HG03139 (cell line): Measurements from ENCODE around the gene ABAT.
"Not testable (repeated sequence)": the region's sequence is repeated elsewhere in the genome, so short reads cannot be mapped to it uniquely, and the experiment has no call there.

Experiments used
- ATAC-seq: cut with Tn5 transposase; IDR thresholded peaks from one replicate; pipeline ENCODE4 v1.9.1; 2021; ENCODE audit not compliant: unreplicated experiment

Gene ABAT

DNA sequence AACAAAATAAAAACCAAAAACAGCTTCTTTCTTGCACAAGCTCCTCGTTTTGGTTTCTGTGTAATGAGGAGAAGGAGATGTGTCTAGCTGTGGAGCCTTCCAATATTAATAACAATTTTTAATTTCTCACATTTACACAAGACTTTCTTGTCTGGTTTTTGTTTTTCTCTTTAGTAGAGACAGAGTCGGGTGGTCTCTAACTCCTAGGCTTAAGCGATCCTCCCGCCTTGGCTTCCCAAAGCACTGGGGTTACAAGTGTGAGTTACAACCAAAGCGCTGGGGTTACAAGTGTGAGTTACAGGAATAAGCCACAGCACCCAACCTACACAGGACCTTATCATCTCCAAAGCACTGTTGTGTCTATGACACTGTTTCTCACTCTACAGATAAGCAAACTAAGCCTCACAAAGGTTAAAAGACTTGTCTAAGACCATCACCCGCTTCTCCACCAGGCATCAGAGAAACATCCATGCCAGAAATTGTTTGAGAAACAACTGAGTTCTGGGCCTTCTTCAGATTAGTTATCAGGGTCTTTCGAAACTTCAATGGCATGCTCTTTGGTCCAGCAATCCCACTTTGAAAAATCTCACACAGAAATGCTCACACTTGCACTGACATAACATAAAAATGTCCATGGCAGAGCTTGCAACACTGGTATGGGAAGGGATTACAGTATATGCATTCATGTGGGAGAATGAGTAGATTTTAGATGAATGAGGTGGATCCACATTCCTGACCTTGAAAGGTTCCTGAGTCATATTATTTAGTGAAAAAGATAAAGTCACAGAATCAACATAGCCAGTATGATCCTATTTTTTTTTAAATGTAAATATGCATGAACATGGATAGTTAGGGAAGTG lies 3.9 kb downstream of the ABAT start:
- no peak for ATAC-seq

DNA sequence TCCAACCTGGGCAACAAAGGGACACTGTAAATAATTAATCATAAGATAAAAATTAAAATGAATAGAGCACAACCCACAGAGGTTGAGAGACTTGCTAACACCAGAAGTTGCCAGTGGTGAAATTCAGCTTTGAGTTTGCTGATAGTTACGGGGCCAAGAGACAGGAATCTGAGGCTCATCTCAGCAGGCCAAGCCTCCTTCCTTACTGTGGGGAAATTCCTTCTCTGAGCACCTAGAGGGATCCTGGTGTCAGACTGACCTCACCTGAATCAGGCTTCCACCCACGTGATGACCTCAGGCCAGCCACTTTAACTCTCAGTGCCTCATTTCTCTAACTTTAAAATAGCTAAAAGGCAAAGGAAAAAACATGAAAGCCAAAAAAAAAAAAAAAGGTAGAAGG lies 4.7 kb downstream of the ABAT start:
- ATAC-seq = no peak

DNA sequence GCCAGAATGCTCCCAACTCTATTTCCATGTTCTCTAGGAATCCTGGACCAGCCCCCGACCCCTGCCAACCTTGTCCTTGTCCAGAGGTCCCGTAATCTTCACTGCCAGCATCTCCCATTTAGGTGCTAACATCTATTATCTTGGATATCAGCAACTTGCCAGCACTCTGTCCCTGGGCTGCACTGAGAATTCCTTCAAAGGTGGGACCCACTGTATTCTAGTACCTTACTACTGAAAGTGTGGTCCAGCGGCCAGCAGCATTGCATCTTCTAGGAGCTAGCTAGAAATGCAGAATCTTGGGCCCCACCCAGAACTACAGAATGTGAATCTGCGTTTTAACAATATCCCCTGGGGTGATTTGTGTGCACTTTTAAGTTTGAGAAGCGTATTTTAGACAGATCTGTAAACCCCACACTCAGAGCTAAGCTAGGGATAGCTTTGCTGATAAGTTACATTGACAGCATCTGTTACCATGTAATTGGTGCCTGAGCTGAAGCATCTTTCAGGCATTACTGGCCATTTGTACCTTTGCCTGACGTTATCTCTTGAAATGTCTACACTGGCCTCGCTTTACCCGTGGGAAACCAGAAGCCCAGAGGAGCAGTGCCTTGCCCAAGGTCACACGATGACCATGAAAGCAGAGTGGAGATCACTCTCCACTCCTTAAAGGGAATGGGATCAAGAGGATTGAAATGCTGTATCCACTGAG lies 8.3 kb downstream of the ABAT start:
- ATAC-seq = no peak

DNA sequence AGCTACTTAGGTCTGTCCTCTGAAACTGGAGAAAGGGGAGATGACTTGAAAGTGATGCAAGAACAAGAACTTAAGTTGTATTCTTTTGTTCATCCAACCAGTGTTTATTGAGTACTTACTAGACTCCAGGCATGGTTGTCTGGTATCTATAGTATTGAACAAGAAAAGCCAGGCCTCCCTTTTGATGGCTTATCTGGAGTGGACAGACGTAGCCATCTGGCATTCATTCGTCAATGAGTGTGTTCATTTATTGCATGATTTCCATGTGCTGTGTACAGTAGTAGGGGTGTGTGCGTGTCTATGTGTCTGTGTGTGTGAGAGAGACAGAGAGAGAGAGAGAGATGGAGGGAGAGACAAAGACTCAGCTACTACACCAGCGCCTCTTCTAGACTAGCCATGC lies 9.2 kb downstream of the ABAT start:
- ATAC-seq = no peak

DNA sequence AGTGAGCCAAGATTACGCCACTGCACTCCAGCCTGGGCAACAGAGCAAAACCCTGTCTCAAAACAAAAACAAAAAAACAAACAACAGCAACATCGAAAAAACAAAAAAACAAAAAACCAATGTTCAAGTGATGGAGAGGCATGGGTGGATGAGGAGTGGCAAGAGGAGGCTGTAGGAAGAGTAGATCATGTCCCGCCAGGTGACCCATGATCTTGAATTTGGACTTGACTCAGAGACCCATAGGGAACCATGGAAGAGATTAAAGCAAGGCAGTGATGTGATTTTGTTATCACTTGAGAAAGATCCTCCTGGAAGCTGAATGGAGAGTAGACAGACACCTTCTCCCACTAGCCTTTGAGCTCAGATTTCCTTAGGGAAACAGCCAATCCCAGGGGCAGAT lies 11.2 kb downstream of the ABAT start:
- ATAC-seq = no peak

DNA sequence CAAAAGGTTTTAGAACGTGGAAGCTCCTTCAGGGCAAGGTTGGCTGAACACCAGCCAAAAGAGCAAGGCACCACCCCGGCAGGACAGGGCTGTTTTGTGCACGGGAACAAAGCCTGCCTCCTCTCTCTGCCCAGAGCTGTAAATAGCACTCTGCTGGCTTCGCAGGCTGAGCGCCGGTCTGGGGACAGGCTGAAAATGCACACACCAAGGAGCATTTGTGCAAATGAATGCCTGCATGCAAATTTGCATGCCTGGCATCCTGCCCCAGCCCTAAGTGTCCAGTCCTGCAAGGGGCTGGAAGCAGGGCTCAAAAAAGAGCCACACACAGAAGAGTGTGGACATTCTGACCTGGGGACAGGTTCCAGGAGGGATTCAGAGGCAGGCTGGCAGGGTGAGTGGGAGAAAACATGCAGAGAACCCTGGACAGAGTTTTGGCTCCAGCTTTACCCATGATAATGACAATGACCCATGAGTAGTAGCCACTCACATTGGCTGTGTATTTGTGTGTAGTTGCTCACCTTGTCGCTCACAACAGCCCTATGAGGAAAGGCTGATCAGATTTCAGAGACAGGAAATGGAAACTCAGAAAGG lies 11.7 kb downstream of the ABAT start:
- no peak for ATAC-seq

DNA sequence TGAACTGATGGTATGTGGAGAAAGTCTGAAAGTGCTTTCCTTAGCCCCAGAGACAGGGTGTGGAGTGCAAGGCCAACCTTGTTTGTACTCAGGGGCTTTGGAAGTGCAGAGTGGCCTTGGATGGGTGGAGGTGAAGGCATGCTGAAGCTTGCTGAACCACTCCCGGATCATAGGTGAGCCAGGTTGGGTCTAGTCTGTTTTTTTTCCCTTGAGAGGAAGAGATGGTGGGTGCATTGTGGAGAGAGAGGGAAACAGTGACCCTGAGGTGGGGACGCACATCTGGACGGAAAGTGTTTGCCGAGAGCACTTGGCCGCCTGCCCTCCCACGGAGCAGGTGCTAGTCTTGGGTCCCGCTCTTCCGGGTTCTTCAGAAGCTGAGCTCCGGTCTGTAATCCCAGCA lies 12.5 kb downstream of the ABAT start:
- no peak for ATAC-seq

DNA sequence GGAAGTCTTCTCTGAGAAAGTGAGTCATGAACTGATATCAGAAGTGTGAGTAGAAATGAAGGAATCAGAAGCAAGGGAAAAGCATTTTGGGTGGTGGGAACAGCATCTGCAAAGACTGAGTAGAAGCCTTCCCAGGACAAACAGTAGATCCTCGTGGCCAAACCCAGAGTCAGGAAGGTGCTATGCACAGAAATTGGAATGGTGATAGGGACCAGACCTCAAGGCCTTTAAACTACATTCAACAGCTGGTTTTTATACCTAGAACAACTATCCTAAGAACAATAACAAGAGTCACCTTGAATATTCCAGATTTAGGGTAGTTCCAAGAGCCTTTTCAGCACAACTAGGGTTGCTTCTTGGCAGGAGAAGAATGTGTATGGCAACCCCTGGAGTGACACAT lies 15.3 kb downstream of the ABAT start:
- no peak for ATAC-seq

DNA sequence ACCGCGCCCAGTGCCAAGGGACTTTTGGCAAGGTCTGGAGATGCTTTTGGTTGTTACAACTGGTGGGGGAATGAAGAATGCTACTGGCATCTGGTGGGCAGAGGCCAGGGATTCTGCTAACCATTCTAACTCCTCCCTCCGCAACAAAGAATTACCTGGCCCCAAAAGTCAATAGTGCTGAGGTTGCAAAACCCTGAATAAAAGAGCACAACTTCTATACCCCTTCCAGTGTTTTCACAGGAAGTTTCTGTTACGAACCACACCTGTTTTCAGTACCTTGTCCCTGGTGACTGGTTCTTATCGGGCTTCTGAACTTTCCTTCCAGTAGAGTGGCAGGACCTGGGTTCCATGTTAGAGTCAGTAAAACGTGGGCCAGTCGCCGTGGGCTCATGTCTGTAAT lies 17.3 kb downstream of the ABAT start:
- no peak for ATAC-seq

DNA sequence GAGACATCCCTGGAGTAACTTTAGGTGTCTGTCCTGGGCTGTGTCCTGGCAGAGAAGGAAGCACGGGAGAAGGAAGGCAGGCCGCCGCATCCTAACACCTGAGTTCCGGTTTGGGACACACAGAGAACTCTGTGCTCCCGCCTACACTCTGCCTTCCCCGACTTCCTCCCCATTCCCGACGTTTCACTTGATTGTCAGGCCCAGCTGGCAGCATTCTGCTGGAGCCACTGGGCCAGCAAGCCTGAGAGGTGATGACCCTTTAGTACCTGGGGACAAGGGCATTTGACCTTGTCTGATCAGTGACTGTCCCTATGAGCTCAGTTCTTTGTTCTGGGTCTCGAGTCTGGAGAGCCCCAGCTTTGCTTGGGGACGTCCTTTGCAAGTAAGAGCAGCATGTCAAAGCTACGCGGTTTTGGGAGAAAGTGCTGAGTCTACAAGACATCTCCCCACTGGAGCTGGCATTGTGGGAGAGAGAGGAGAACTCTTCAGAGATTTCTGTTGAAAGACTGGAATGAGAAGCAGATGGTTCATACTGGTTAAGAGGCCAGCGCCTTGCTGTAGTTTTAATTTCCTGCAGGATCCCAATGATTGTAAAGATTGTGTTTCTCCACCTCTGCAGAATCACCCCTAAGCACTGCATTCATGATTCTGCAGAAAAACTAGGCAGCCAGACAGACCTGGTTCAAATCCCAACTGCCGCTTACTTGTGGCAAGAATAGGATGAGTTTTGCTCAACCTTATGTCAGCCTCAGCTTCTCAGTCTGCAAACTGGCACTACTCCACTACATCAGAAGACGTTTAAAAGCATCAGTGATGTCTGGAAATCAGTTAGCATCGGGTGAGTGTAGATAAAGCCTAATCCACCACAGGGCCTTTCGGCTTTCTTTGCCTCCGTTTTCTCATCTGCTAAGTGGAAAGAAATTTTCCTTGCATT lies 20.6 kb downstream of the ABAT start:
- ATAC-seq = no peak

DNA sequence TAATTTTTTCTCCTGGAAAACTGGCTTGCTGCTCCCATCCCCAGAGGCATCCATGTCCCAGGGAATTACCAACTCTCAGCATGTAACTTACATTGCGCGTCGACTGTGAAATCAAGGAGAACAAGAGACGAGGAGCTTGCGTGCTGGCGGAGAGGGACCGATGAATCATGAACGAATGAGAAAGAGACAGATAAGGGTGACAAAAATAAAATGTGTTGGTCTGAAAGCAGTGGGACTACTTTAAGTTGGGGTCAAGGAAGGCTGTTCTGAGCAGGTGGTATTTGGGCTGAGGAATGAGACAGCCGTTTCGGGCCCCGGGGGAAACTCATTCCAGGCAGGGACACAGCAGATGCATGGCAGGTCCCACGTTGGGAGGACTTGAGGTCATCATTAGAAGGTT lies 22.5 kb downstream of the ABAT start:
- ATAC-seq = no peak

DNA sequence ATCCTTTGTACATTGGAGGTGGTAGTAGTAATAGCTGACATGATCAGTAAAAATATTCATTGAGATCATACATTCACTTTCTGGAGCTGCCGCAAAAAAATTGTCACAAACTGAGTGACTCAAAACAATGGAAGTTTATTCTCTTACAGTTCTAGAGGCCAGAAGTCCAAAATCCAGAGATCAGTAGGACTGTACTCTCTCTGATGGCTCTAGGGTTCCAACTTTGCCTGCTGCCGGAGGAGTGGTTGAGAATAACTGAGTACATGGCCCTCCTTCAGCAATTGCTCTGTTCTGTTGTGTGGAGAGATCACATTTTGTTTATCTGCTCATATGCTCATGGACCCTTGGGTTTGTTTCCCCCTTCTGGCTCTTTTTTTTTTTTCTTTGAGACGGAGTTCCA lies 23.5 kb downstream of the ABAT start:
- ATAC-seq = no peak

DNA sequence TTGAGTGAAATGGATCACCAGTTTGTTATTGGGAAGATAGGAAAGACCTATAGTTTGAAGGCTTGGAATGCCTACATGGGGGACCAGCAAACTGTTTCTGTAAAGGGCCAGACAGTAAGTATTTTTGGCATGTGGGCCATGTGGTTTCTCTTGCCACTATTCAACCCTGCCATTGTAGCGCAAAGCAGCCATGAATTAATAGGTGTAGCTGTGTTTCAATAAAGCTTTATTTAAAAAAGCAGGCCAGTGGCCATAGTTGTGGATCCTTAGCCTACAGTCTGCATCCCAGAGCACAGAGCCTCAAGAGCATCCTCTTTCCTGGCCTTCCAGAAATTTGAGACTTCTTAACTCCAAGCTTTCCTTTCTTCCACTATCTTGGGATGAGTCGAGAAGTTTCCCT lies 29.3 kb downstream of the ABAT start:
- no peak for ATAC-seq

DNA sequence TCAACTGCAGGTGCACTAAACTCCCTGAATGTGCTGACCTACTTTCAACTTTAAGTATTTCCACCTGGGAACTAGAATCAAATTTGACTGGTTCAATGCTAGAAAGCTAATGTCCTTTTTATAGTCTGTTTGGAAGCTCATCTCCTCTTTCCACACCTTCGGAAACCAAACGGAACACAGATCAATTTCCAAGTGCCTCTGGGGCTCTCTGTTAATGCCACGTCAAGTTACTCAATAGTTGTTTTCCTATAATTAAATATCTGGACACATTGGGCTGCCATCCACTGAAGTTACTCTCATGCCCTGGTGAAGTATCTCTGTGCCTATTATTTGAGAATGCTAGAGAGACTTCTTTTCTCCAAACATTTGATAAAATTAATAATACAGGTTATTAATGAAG lies 29.7 kb downstream of the ABAT start:
- no peak for ATAC-seq

DNA sequence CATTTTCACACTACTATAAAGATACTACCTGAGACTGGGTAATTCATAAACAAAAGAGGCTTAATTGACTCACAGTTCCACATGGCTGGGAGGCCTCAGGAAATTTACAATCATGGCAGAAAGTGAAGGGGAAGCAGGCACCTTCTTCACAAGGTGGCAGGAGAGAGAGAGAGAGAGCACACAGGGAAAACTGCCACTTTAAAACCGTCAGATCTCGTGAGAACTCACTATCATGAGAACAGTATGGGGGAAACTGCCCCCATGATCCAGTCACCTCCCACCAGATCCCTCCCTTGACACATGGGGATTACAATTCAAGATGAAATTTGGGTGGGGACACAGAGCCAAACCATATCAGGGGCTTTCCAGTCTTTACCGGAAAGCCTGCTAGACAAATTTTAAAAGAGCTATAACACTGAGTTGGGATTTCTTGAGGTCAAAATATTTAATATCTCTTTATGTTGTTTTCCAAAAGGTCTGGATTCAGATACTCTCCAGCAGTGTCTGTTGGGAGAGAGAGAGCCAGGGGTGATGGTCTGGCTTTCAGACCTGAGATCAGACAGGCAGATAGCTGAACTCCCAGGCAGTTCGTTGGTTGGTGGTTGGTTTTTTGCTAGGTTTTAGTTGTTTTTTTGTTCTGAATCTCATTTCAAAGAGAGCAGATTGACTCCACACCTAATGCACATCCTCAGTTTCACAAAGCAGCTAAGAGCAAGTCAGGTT lies 30.8 kb downstream of the ABAT start:
- not testable (repeated sequence) for ATAC-seq

DNA sequence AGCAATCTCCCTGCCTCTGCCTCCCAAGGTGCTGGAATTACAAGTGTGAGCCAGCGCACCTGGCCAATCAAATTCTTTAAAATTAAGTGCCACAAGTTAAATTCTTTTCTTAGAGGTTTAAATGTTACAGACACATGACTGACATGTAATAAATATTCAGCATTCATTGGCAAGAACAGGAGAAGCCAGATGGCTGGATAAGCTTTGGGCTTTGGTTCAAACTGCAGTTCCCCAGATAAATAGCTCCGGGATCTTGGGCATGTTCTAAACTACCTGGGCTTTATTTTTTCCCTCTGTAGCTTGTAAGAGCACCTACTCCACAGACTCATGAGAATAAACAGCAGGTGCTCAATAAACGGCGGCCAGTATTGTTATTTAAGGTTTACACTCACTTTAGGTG lies 34.1 kb downstream of the ABAT start:
- no peak for ATAC-seq

DNA sequence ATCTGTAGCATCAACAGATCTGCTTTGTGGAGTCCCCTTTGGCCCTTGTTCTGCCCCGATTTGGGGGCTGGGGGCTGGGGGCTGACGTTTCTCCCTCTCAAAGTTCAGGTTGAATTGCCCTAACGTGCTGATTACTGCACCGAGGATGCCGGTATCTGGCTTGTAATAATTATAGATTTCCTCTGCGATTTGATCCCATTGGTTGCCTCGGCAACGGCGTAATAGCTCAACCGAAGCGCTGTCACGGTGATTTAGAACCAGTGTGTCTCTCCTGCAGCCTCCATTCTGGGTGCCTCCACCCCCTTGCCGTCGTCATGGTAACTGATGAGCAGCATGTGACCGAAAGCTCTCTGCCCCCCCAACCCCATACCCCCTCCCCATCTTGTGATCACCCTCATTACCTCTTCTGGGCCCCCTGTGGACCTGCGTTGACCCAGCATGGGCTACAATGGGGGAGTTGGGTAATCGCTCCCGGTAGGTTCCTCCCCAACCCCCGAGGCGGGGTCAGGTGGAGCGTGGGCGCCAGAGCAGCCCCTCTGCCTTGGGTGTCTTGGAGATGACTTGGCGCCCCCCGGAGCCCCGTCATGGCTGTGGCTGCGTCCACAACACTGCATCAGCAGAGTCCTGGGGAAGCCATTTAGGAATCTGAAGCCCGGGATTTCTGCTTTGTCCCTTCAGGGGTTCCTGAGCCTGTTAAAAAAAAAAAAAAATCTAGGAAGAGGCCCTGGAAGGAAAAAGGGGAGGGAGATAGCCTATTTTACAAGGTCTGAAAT lies 38.4 kb downstream of the ABAT start:
- no peak for ATAC-seq

DNA sequence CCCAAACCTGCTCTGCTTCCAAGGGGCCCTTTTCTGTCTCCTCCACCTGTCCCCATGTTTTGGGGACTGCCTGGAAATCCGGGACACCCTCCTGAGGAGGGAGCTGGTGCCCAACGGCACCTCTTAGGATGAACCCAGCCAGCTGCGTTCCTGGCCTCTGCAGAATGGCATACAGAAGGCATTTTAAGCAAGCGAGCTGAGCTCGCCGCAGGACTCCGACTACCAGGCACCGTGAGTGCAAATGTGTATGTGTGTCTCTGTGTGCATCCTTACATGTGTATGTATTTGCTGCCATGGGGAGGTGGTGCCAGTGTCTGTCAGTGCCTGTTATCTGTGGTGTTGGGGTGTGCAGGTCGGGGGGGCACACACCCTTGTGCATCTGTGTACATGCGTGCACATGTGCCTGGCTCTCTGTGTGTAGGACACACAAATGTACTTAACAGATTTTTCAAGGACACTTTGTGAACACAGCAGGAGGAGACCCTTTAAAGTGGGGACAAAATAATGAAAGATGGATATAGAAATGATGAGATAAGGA lies 39.3 kb downstream of the ABAT start:
- no peak for ATAC-seq

DNA sequence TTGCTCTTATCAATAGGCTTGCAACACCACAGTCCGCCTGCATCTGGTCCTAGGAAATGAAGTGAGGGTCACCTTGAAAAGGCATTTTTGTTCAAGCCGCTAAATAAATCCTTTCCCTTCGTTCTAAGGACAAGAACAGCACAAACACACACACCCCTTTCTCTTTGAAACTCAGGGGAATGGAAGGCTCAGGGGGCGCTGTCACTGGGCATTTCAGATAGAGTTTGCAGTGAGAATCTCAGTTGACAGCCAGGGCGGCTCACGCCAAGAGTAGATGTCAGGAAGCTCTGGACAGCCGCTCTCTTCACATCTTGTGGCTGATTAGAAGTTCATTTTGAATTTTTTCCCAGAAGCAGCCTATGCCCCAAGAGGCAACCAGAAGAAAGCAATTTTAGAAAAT lies 39.8 kb downstream of the ABAT start:
- no peak for ATAC-seq
